Activated naive CD4-positive, alpha-beta T cell treated with anti-CD3 and anti-CD28 coated beads, Interleukin-2, amount 50 U/mL, for 72 hours (primary cell): Measurements from ENCODE around the gene TMEM63C. TPM values are rescaled to one million over a fixed set of nuclear protein-coding genes. Genes with fewer than 3 reads are reported as not detected.
A peak's percentile ranks its signal among the peaks of the same experiment; 100 is the strongest.
"Not testable (repeated sequence)": the region's sequence is repeated elsewhere in the genome, so short reads cannot be mapped to it uniquely, and the experiment has no call there.

Source experiments
- ATAC-seq, 2 donors: fragments of 150-1000 bp; cut with Tn5 transposase; 2 replicates each; pipeline ENCODE4 v1.10.0; 2021; ENCODE audit warnings: mild to moderate bottlenecking in 2 of 2, moderate library complexity in 2 of 2
- DNase-seq, 2 donors: peaks; one replicate each; pipeline ENCODE4 v3.0.0; 2021 to 2022; ENCODE audit warnings: low spot score in 2 of 2
- H3K27ac Mint-ChIP-seq, 2 donors: one replicate each; pipeline ENCODE4 v1.8.0; 2022; ENCODE audit warnings: mild to moderate bottlenecking in 2 of 2, mixed read lengths in 2 of 2
- H3K36me3 Mint-ChIP-seq, 2 donors: one replicate each; pipeline ENCODE4 v1.8.0; 2022; ENCODE audit warnings: mixed read lengths in 2 of 2
- H3K9me3 Mint-ChIP-seq, 2 donors: one replicate each; pipeline ENCODE4 v1.8.0; 2022; ENCODE audit warnings: mixed read lengths in 2 of 2
- total RNA-seq, 2 donors: library from RNA; stranded (reverse); gene quantifications; one replicate each; pipeline ENCODE4 v1.2.3, GENCODE V29; 2022

The TMEM63C gene
- total RNA-seq, 2 donors from 2014 or later, result 0.32 to 1.1 TPM

GRCh38 chr14:77271113-77271710 is 89.6 kb downstream of the TMEM63C start, which contains the start of gene NGB:
Gene NGB (minus strand): TSS chr14:77271206. CDS start chr14:77270937, 269 bp downstream.
- ATAC-seq (peak in 1 of 2 donors; percentile 26), DNase-seq (no peak)
- Mint-ChIP-seq H3K27ac (no peak within 1 kb of the TSS), H3K9me3 (peaks cover 0 to 5% of the 10 kb centered on the region in 2 donors), H3K36me3 (peaks cover 0 to 12% of the 10 kb centered on the region in 2 donors)

- Mint-ChIP-seq H3K27ac (no peak overlapping the region), H3K36me3 (peaks cover 0 to 12% of the 10 kb centered on the region in 2 donors), H3K9me3 (peaks cover 0 to 5% of the 10 kb centered on the region in 2 donors)
- ATAC-seq (no peak), DNase-seq (no peak)
Observed at GRCh38 chr14:77272261-77272660, 90.7 kb downstream of the TMEM63C start.

GRCh38 chr14:77273796-77274195 is 92.2 kb downstream of the TMEM63C start:
- no peaks in the 10 kb centered on the region for H3K9me3 Mint-ChIP-seq
- DNase-seq (no peak), ATAC-seq (no peak)
- H3K36me3 Mint-ChIP-seq, result peaks cover 0 to 2% of the 10 kb centered on the region in 2 donors
- H3K27ac Mint-ChIP-seq, result peak overlapping the region in 1 of 2 donors; percentile 25

GRCh38 chr14:77275041-77275580 is 93.5 kb downstream of the TMEM63C start:
- H3K9me3 Mint-ChIP-seq, result no peaks in the 10 kb centered on the region

GRCh38 chr14:77275601-77276017 is 94.0 kb downstream of the TMEM63C start:
- ATAC-seq (no peak), DNase-seq (no peak)
- no peaks in the 10 kb centered on the region for H3K9me3 Mint-ChIP-seq
- no peak overlapping the region for H3K27ac Mint-ChIP-seq
- no peaks in the 10 kb centered on the region for H3K36me3 Mint-ChIP-seq

More at GRCh38 chr14:77275041-77275580, 93.5 kb downstream of the TMEM63C start:
- Mint-ChIP-seq H3K36me3 (no peaks in the 10 kb centered on the region), H3K27ac (no peak overlapping the region)
- ATAC-seq (no peak), DNase-seq (no peak)

- Mint-ChIP-seq H3K9me3 (no peaks in the 10 kb centered on the region), H3K36me3 (no peaks in the 10 kb centered on the region), H3K27ac (no peak overlapping the region)
- ATAC-seq, result no peak
- no peak for DNase-seq
Observed at GRCh38 chr14:77276295-77276935, 94.8 kb downstream of the TMEM63C start.

- Mint-ChIP-seq H3K9me3 (no peaks in the 10 kb centered on the region), H3K27ac (no peak overlapping the region), H3K36me3 (no peaks in the 10 kb centered on the region)
- ATAC-seq (no peak), DNase-seq (no peak)
Observed at GRCh38 chr14:77276959-77277358, 95.4 kb downstream of the TMEM63C start.

- Mint-ChIP-seq H3K27ac (peak overlapping the region in 1 of 2 donors; percentile 44), H3K9me3 (no peaks in the 10 kb centered on the region)
- DNase-seq, result no peak
Observed at GRCh38 chr14:77278461-77279230, 97.0 kb downstream of the TMEM63C start.

GRCh38 chr14:77279719-77280118 is 98.1 kb downstream of the TMEM63C start:
- H3K27ac Mint-ChIP-seq, result no peak overlapping the region
- H3K36me3 Mint-ChIP-seq, result peaks cover 0 to 10% of the 10 kb centered on the region in 2 donors
- ATAC-seq, result no peak

More at GRCh38 chr14:77278461-77279230, 97.0 kb downstream of the TMEM63C start:
- no peak for ATAC-seq
- peaks cover 0 to 3% of the 10 kb centered on the region in 2 donors for H3K36me3 Mint-ChIP-seq

GRCh38 chr14:77280921-77281320 is 99.3 kb downstream of the TMEM63C start:
- H3K9me3 Mint-ChIP-seq, DNase-seq, H3K36me3 Mint-ChIP-seq, H3K27ac Mint-ChIP-seq, ATAC-seq: not testable (repeated sequence)

More at GRCh38 chr14:77279719-77280118, 98.1 kb downstream of the TMEM63C start:
- H3K9me3 Mint-ChIP-seq, result no peaks in the 10 kb centered on the region
- DNase-seq, result no peak

GRCh38 chr14:77281852-77282410 is 100.3 kb downstream of the TMEM63C start:
- Mint-ChIP-seq H3K9me3 (no peaks in the 10 kb centered on the region), H3K36me3 (peaks cover 6 to 10% of the 10 kb centered on the region in 2 donors), H3K27ac (no peak overlapping the region)
- ATAC-seq, result no peak
- no peak for DNase-seq

- Mint-ChIP-seq H3K9me3 (no peaks in the 10 kb centered on the region), H3K27ac (no peak overlapping the region), H3K36me3 (peaks cover 6 to 10% of the 10 kb centered on the region in 2 donors)
- no peak for DNase-seq
- ATAC-seq, result no peak
Observed at GRCh38 chr14:77284066-77284465, 102.5 kb downstream of the TMEM63C start.

- no peaks in the 10 kb centered on the region for H3K9me3 Mint-ChIP-seq
- no peak for DNase-seq
- peaks cover 6 to 10% of the 10 kb centered on the region in 2 donors for H3K36me3 Mint-ChIP-seq
- no peak for ATAC-seq
- no peak overlapping the region for H3K27ac Mint-ChIP-seq
Observed at GRCh38 chr14:77284466-77284865, 102.9 kb downstream of the TMEM63C start.

- H3K9me3 Mint-ChIP-seq, result no peaks in the 10 kb centered on the region
- no peak overlapping the region for H3K27ac Mint-ChIP-seq
- ATAC-seq (no peak), DNase-seq (no peak)
- H3K36me3 Mint-ChIP-seq, result peaks cover 6 to 10% of the 10 kb centered on the region in 2 donors
Observed at GRCh38 chr14:77286576-77286975, 105.0 kb downstream of the TMEM63C start.

- ATAC-seq (no peak), DNase-seq (no peak)
- Mint-ChIP-seq H3K36me3 (peaks cover 0 to 6% of the 10 kb centered on the region in 2 donors), H3K27ac (no peak overlapping the region), H3K9me3 (no peaks in the 10 kb centered on the region)
Observed at GRCh38 chr14:77290705-77291104, 109.1 kb downstream of the TMEM63C start.

- DNase-seq, result no peak
- no peak for ATAC-seq
- no peaks in the 10 kb centered on the region for H3K9me3 Mint-ChIP-seq
- no peaks in the 10 kb centered on the region for H3K36me3 Mint-ChIP-seq
- H3K27ac Mint-ChIP-seq, result no peak overlapping the region
Observed at GRCh38 chr14:77296155-77296554, 114.6 kb downstream of the TMEM63C start.
